ENCODE results near the gene MPST. TPM values are rescaled to one million over a fixed set of nuclear protein-coding genes. Genes with fewer than 3 reads are reported as not detected.

The MPST gene
- total and polyA plus RNA-seq, 8 donors: 46.4 to 161 (median 51.6) TPM

DNA sequence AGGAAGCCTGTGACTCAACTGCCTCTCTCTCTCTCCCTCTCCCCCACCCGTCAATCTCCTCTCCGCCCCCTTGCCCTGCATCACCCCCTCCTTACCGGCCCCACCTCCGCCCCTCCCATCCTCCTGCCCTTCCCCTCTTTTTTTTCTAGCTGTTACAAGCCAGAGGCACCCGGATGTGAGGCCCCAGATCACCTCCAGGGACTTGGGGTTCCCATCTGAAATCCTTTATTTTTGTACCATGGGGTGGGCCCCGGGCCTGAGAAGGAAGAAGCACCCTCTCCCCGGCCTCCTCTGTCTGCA lies 42.8 kb downstream of the MPST start:
- 67 to 86% methylated on average over 7 of the region's 7 CpGs for WGBS, 2 donors
- H3K9me3 ChIP-seq: no peaks in the 10 kb centered on the region
- no peaks in the 10 kb centered on the region for H3K4me1 ChIP-seq
- TF ChIP-seq, protein P1, sequence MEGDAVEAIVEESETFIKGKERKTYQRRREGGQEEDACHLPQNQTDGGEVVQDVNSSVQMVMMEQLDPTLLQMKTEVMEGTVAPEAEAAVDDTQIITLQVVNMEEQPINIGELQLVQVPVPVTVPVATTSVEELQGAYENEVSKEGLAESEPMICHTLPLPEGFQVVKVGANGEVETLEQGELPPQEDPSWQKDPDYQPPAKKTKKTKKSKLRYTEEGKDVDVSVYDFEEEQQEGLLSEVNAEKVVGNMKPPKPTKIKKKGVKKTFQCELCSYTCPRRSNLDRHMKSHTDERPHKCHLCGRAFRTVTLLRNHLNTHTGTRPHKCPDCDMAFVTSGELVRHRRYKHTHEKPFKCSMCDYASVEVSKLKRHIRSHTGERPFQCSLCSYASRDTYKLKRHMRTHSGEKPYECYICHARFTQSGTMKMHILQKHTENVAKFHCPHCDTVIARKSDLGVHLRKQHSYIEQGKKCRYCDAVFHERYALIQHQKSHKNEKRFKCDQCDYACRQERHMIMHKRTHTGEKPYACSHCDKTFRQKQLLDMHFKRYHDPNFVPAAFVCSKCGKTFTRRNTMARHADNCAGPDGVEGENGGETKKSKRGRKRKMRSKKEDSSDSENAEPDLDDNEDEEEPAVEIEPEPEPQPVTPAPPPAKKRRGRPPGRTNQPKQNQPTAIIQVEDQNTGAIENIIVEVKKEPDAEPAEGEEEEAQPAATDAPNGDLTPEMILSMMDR (IDR thresholded peaks at IDR 0.05): no peak
- DNase-seq (no peak), FAIRE-seq (no peak), ATAC-seq (no peak)
- H3K36me3 ChIP-seq: no peaks in the 10 kb centered on the region
- no peaks in the 10 kb centered on the region for H3K27me3 ChIP-seq
- intact Hi-C loops (cut with DNase I): no loop called here
- no peak overlapping the region for H3K4me3 ChIP-seq
- H3K27ac ChIP-seq: no peak overlapping the region

DNA sequence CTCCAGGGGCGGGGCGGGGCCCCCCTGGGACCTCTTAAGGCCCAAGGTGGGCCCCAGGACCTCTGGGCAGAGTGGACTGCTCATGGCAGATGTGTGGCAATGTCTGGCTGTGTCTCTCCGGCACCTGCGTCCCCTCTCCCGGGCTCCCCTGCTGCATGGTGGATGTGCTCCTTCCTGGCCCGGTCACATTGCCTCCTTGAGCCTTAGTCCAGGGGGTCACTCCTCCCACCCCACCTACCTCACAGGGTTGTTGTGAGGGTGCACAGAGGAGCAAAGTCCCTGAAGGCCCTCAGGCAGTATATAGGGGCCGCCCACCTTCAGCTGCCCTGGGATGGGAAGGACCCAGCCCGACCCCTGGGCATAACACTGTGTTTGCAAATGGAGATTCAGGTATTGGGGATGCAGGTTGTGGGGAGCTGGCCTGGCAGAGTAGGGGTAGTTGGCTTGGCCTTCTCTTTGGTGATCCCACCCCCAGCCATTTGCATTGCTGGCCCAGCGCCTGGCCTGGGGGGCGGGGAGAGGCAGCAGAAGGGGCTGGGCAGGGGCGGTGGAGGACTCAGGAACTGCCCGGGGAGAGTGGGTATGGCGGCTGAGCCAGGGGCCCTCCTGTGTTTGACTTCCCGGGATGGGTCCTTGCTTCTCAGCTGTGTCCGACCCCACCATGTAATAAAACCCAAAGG lies 43.3 kb downstream of the MPST start:
- DNase-seq: peak in 1 of 6 donors; percentile 58
- 74 to 85% methylated on average over 14 to 15 of the region's 15 CpGs for WGBS, 2 donors

DNA sequence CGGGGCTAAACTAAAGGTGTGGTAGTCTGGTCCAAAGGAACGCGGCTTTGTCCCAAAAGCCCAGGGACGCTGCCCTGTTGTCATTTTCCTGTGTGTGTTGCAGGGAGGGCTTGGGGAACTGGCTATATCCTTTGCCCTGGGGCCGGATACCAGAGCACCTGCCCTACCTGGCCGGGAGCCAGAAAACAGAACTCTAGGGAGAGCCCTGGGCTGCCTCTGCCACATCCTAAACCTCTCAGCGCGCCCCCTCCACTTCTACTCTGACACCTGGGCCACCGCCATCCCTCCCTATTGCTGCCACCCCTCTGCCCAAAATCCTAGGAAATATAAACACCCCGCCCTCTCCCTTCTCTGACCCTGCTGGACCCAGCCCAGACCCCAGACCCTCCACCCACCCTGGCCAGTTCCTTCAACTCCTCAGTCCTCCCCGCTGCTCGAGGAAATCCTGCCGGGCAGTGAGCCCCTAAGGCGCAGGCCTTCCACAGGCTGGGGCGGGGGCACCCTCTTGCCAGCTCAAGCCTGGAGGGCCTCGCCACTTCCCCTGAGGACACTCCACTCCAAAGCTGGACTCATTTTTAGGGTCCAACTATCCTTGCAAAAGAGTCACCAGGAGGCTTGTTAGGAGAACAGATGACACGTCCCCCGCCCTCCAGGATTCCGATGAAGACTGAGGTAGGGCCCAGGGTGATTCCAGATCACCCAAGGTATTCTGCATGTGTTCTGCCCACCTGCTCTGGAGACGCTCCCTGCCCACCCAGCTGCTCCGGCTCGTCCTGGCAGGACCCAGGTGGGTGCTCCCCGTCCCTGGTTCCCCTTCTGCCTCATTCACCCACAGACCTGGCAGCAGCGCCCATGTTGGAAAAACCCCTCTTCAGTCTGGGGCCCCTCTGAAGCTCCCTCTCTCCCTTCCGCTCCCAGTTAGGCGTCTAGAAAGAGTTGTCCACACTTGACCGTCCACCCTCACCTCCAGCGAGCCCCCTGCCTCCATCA lies 44.2 kb downstream of the MPST start:
- TF ChIP-seq, protein P1 (IDR thresholded peaks at IDR 0.05): no peak
- intact Hi-C loops (cut with DNase I): no loop called here
- no peaks in the 10 kb centered on the region for H3K36me3 ChIP-seq
- no peaks in the 10 kb centered on the region for H3K4me1 ChIP-seq
- no peak overlapping the region for H3K27ac ChIP-seq
- peak in 1 of 6 donors; percentile 46 for DNase-seq
- no peak for FAIRE-seq
- H3K4me3 ChIP-seq: no peak overlapping the region
- WGBS, 2 donors: 69 to 81% methylated on average over 27 to 28 of the region's 28 CpGs
- no peak for ATAC-seq
- H3K27me3 ChIP-seq: peaks cover 0 to 7% (median 1%) of the 10 kb centered on the region in 4 donors
- H3K9me3 ChIP-seq: no peaks in the 10 kb centered on the region

More for the DNA sequence above, 43.3 kb downstream of the MPST start:
- no peak for FAIRE-seq
- intact Hi-C loops (cut with DNase I): no loop called here
- no peak for ATAC-seq
- no peak overlapping the region for H3K27ac ChIP-seq
- H3K9me3 ChIP-seq: no peaks in the 10 kb centered on the region
- no peaks in the 10 kb centered on the region for H3K4me1 ChIP-seq
- H3K27me3 ChIP-seq: no peaks in the 10 kb centered on the region
- no peak overlapping the region for H3K4me3 ChIP-seq
- TF ChIP-seq, protein P1 (IDR thresholded peaks at IDR 0.05): no peak
- H3K36me3 ChIP-seq: no peaks in the 10 kb centered on the region

DNA sequence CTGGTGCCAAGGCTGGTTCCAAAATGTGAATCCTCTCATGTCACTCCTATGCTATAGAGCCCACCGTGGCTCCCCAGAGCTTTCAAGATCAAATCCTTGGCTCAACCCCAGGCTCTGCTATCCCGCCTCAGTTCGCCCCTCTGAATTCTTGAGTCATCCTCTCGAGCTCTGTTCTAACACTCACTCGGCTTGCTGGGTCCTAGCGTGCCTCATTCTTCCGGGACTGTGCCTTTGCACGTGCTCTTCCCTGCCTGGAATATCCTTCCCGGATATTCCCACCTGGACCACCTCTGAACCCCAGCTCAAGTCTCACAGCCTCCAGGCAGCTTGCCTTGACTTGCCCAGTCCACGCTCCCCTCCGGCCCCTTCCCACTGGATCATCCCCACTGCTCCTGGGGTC lies 45.0 kb downstream of the MPST start:
- Histone ChIP-seq H3K27me3 (peaks cover 0 to 10% (median 1%) of the 10 kb centered on the region in 4 donors), H3K27ac (no peak overlapping the region), H3K4me1 (no peaks in the 10 kb centered on the region), H3K36me3 (no peaks in the 10 kb centered on the region), H3K9me3 (no peaks in the 10 kb centered on the region), H3K4me3 (no peak overlapping the region)
- DNase-seq (peak in 1 of 6 donors; percentile 30), FAIRE-seq (no peak), ATAC-seq (no peak)
- 73 to 86% methylated on average over 11 of the region's 11 CpGs for WGBS, 2 donors
- TF ChIP-seq, protein P1 (IDR thresholded peaks at IDR 0.05): no peak
- intact Hi-C loops (cut with DNase I): no loop called here

Measured in pancreas (tissue), 10 donors.